ENCODE data around the gene AHNAK.

DNA sequence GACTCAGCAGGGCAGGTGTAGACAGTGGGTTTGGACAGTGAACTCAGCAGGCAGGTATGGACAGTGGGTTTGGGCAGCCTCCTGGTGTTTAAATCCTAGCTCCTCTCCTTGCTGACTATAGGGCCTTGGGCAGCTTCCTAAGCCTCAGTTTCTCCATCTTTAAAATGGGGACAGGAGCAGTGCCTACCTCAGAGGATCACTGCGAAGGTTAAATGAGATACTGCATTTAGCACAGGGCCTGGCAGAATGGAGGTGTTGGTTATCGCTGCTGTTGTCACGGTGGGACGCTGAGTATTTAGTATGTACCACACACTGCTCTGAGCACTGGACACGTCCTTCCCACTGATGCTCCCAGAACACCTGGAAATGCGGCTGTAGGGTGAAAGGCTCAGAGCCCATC lies 142.2 kb downstream of the AHNAK start:
- no peak for TF ChIP-seq POLR2AphosphoS5 (IDR thresholded peaks at IDR 0.05; ENCODE audit: low read depth, low read length)
- TF ChIP-seq, protein P1, sequence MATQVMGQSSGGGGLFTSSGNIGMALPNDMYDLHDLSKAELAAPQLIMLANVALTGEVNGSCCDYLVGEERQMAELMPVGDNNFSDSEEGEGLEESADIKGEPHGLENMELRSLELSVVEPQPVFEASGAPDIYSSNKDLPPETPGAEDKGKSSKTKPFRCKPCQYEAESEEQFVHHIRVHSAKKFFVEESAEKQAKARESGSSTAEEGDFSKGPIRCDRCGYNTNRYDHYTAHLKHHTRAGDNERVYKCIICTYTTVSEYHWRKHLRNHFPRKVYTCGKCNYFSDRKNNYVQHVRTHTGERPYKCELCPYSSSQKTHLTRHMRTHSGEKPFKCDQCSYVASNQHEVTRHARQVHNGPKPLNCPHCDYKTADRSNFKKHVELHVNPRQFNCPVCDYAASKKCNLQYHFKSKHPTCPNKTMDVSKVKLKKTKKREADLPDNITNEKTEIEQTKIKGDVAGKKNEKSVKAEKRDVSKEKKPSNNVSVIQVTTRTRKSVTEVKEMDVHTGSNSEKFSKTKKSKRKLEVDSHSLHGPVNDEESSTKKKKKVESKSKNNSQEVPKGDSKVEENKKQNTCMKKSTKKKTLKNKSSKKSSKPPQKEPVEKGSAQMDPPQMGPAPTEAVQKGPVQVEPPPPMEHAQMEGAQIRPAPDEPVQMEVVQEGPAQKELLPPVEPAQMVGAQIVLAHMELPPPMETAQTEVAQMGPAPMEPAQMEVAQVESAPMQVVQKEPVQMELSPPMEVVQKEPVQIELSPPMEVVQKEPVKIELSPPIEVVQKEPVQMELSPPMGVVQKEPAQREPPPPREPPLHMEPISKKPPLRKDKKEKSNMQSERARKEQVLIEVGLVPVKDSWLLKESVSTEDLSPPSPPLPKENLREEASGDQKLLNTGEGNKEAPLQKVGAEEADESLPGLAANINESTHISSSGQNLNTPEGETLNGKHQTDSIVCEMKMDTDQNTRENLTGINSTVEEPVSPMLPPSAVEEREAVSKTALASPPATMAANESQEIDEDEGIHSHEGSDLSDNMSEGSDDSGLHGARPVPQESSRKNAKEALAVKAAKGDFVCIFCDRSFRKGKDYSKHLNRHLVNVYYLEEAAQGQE (IDR thresholded peaks at IDR 0.05; ENCODE audit: insufficient read depth in 1 of 2, low read depth in 2 of 2, low read length in 2 of 2) = no peak
- TF ChIP-seq TAF1 (IDR thresholded peaks at IDR 0.05; ENCODE audit: borderline replicate concordance, insufficient read depth, low read length) = no peak
- TF ChIP-seq SIN3A (IDR thresholded peaks at IDR 0.05; ENCODE audit: borderline replicate concordance, insufficient read depth, low read length) = no peak
